Ecto neural progenitor cell (in vitro differentiated cells): Measurements from ENCODE around the gene HSPA2.

Experiments used
- DNase-seq: peaks from one replicate; pipeline ENCODE4 v3.0.0-alpha.2; 2018; ENCODE audit warnings: low spot score

The HSPA2 gene

DNA sequence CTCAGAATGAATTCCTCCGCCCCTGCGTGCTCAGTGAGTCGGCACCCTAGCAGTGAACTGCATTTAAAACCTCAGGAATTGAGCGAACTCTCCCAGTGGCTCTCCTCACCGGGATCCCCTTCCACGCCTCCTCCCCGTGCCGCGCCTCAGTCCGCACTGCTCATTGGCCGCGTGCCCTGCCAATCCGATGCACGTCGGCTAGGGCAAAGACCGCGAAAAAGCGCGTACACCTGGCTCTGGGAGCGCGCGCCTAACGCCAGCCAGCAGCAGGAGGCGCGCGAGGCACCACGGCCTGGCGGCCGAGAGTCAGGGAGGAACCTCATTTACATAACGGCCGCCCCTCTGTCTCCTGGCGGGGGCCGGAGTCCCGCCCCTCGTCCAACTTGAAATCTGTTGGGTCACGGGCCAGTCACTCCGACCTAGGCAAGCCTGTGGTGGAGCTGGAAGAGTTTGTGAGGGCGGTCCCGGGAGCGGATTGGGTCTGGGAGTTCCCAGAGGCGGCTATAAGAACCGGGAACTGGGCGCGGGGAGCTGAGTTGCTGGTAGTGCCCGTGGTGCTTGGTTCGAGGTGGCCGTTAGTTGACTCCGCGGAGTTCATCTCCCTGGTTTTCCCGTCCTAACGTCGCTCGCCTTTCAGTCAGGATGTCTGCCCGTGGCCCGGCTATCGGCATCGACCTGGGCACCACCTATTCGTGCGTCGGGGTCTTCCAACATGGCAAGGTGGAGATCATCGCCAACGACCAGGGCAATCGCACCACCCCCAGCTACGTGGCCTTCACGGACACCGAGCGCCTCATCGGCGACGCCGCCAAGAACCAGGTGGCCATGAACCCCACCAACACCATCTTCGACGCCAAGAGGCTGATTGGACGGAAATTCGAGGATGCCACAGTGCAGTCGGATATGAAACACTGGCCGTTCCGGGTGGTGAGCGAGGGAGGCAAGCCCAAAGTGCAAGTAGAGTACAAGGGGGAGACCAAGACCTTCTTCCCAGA lies at the start of gene HSPA2:
Gene HSPA2, plus strand, starts transcription at position 534 of the 995 bp plus-strand sequence. Its CDS starts 109 bp downstream, at position 643.
- DNase-seq = peak; percentile 98

DNA sequence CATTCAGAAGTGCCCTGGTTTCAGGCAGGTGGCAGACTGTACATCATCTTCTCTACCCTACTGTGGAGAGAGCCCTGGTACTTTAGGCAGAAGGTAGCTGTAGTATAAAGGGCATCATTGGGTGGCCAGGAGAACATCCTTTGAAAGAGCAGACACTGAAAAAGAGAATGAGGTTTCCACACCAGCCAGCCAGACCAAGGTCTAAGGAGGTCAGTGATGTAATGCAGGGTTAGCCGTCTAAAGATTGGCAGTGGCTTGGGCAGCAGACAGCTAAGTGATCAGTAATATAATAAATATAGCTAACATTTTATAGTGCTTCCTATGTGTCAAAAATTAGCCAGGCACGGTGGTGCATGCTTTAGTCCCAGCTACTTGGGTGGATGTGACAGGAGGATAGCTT lies 48.9 kb upstream of the HSPA2 start:
- no peak for DNase-seq

GRCh38 chr14:64493455-64493854 lies 47.1 kb upstream of the HSPA2 start:
- DNase-seq = no peak

GRCh38 chr14:64495252-64495651 lies 45.3 kb upstream of the HSPA2 start:
- DNase-seq = no peak

- DNase-seq = no peak
Measured at GRCh38 chr14:64496764-64497163, 43.8 kb upstream of the HSPA2 start.

GRCh38 chr14:64500088-64500487 lies 40.5 kb upstream of the HSPA2 start:
- no peak for DNase-seq

GRCh38 chr14:64501411-64502171 lies 39.0 kb upstream of the HSPA2 start:
- DNase-seq = no peak

DNA sequence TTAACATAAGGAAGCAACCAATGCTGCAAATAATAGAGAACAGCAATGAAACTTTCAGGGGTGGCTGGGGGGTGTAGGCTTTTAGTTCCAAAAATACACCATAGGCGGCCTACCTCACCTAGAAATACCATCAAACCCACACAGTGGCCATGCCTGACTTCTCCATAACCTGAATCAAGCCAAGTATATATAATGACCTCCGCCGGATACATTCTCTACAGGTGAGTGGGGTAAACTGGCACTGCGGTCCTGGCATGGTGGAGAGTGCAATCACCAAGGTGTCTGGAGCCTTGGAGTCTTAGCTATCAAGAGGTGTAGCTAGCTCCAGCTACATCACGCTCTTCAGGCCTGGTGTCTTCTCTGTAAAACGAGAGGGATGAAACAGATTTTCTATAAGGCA lies 38.1 kb upstream of the HSPA2 start:
- no peak for DNase-seq

DNA sequence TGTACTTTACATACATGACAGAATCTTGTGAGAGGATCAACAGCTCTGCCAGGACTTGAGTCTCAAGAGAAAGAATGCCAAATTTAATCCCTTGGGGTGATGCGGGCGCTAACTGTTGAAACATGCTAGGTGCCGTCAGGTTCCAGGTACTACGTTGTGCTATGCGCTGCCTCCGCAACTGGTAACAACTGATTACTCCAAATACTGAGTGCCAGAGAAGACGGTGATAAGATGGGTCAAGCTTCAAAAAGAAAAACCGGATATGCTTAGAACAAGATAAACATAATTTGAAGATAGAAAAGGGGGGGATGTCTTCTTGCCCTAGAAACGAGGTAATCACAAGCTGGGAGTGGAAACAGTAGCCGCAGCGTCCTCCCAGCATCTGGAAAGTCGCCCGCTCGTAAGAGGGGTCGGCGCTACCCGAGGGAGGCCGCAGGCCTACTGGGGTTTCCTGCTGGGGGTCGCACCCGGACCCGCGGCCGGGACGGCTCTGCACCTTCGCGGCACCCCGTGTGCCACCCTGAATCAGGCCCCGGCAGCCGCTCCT lies 37.6 kb upstream of the HSPA2 start:
- no peak for DNase-seq

- DNase-seq = peak; percentile 94
Measured at GRCh38 chr14:64503434-64504309, 36.9 kb upstream of the HSPA2 start, which contains the start of gene ZBTB25. ZBTB25 (minus strand) TSS chr14:64503838; CDS start chr14:64490533, 13,305 bp downstream.

- peak; percentile 93 for DNase-seq
Measured at GRCh38 chr14:64504310-64504896, 36.1 kb upstream of the HSPA2 start, which contains the start of gene ZBTB1. ZBTB1 (plus strand) TSS chr14:64504770; CDS start chr14:64521505, 16,735 bp downstream.

DNA sequence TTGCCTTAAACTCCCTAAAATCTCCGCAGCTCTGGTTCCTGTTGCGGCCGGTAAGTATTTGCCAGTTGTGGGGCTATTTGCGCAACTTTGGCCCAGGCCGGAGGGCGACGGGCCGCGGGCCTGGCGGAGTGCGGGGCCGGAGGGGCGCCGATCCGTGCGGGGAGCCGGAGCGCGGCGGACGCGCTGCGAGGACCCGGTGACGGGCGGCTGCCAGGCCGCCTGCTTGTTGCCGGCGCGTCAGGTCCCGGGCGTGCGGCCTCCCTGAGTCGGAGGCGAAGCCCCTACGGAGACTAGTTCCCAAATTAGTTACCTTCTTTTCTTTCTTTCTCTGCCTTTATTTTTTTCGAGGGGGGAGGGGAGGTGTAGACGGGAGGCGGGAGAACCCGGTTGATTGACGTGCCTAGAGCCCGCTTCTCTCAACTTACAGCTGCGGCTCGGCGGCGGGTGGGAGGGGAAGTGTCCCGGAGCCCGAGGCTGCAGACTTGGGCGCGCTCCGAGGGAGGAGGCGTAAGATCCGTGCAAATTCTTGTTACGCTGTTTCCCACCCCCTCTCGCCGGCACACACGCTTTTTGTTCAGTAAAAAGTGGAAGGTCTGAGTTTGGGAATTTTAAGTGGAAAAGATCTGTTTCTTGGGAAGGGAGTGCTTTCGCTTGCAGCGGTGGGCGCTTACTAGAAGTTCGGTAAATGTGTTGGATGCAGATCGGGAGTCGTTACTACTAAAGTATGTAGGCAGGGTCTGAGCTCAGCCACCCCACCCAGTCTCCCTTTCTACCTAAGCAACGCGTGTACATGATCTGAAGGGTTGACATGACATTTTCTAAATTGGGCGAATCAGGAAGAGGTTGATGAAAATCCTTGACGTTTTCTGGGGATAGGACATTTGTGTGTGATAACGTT lies 35.4 kb upstream of the HSPA2 start:
- DNase-seq = peak; percentile 91

GRCh38 chr14:64506721-64507120 lies 33.8 kb upstream of the HSPA2 start:
- no peak for DNase-seq

DNA sequence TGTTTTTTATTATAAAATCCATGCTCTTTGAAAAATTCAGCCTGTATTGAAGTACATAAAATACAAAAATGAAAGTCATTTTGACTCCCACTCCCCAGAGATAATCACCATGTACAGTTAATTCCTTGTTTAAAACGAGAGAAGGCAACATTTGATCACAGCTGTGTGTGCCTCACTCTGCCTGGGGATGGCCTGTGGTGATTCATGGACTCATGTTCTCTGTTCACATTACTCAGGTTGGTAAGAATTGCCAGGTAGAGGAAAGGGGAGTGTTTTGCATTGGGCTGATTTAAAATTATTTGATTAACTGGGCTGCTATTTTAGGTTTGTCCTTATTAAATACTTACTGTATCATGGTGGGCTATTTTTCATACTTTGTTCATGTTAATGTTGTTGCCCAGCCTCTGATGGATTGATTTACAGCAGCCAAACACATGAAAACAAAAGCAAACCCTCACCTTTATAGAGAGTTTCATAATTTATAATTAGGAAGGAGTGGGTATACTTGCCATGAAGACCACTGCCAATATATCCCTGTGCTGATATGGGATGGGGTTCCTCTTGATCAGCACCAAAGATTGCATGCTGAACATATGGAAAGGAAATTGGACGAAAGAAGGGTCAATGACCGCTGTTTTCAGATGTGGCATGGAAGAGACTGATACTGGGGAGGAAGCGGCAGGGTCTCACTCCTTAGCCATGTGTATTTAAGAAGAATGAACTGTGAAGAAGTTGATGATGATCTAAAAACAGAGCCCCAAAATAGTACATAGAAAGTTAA lies 33.0 kb upstream of the HSPA2 start:
- DNase-seq = no peak

DNA sequence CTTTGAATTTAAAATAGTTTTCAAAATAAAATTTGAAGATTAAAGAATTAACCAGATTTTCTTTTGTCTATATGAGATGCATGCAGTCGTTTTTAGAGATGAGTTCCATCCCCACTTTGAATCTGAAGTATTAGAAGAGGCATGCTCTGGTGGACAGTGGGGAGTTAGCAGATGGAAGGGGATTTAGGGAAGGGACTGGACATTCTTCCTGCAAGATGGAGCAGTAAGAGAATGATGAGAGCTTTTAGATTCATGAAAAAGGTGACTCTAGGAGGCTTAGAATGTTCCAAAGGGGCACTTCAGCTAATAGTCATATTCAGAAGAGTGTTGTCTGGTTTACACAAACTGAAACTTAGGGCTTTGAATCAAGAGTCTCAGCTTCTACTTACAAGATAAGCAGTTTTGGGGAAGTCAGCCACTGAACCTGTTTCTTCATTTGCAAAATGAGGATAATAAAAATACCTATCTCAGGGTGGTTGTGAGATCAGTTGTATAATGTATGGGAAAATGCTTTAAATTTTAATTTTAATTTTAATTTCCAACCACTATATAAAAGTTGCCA lies 32.2 kb upstream of the HSPA2 start:
- no peak for DNase-seq

GRCh38 chr14:64509036-64509435 lies 31.5 kb upstream of the HSPA2 start:
- no peak for DNase-seq

GRCh38 chr14:64510825-64511671 lies 29.5 kb upstream of the HSPA2 start:
- DNase-seq = peak; percentile 58

DNA sequence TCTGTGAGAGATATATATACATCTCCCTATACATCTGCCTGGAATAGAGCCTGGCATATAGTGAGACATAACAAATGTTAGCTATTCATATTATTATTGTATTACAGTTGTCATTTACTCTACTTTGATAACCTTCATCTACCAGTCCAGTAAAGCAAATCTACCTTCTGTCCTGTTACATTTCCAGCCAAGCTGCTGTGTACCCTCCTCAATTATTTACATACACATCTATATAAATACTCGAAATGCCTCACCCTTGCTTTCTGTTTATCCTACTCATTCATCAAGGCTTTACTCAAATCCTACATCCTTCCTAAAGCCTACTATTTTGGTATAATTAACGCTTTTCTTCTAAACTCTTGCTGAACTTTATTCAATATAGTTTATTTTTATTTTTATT lies 27.3 kb upstream of the HSPA2 start:
- no peak for DNase-seq
